ENCODE data around the gene HPS5.
"Not testable (repeated sequence)": the region's sequence is repeated elsewhere in the genome, so short reads cannot be mapped to it uniquely, and the experiment has no call there.

The HPS5 gene, protein sequence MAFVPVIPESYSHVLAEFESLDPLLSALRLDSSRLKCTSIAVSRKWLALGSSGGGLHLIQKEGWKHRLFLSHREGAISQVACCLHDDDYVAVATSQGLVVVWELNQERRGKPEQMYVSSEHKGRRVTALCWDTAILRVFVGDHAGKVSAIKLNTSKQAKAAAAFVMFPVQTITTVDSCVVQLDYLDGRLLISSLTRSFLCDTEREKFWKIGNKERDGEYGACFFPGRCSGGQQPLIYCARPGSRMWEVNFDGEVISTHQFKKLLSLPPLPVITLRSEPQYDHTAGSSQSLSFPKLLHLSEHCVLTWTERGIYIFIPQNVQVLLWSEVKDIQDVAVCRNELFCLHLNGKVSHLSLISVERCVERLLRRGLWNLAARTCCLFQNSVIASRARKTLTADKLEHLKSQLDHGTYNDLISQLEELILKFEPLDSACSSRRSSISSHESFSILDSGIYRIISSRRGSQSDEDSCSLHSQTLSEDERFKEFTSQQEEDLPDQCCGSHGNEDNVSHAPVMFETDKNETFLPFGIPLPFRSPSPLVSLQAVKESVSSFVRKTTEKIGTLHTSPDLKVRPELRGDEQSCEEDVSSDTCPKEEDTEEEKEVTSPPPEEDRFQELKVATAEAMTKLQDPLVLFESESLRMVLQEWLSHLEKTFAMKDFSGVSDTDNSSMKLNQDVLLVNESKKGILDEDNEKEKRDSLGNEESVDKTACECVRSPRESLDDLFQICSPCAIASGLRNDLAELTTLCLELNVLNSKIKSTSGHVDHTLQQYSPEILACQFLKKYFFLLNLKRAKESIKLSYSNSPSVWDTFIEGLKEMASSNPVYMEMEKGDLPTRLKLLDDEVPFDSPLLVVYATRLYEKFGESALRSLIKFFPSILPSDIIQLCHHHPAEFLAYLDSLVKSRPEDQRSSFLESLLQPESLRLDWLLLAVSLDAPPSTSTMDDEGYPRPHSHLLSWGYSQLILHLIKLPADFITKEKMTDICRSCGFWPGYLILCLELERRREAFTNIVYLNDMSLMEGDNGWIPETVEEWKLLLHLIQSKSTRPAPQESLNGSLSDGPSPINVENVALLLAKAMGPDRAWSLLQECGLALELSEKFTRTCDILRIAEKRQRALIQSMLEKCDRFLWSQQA

DNA sequence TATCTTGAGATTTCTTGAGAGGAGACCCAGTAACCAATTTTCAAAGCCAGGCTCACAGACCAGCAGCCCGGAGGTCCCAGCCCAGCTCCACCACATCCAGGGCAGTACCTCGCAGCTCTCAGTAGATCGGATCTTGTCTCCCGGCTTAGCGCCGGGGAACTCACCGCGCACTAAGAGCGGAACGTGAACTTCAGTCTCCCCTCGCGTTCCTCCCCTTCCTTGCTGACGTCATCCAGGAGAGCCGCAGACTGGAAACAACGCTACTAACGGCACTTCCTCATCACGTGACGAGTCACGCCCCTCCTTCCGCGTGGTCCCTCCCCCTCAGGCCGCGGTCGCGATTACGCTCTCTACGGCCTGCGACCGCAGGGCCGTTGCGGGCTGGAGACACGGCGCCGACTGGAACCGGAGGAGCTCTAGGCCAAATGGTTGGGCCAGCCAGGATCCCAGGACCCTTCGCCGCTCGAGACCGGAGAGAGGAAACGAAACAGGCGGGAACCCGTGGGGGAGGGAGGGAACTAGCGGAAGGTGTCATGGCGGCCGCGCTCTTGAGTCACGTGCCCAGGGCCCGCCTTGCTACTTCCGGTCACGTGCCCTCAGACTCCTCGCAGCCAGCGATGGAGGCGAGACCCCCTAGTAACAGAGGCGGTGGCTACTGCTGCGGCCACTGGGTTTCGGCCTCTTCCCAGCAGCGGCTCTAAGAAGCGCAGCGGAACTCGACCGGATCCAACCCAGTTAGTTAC lies at the start of gene HPS5, which contains the start of gene GTF2H1:
Gene HPS5 (minus strand): TSS at position 172 of the 743 bp plus-strand sequence. CDS start 4,282 bp downstream, outside the sequence.
Gene GTF2H1 (plus strand): TSS at position 599 of the 743 bp plus-strand sequence. CDS start 10,508 bp downstream, outside the sequence.
- peak; percentile 99 for DNase-seq (ENCODE audit: low spot score)

DNA sequence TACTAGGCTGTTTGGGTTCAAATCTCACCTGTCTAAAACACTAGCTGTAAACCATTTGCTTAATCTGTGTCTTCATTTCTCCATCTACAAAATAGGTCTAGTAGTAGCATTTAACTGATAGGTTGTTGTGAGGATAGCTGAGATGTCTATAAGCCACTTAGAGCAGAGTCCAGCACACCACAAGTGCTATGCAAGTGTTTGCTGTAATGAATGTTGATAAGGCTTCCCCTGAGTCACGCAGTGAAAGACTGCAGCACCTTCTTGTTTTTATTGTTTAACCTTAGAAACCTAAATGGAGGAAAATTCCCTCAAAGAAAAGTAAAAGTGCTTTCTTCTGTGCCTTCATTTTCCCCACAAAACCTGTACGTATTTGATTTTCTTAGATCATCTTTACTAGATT lies 49.3 kb upstream of the HPS5 start:
- DNase-seq (ENCODE audit: low spot score), result no peak

DNA sequence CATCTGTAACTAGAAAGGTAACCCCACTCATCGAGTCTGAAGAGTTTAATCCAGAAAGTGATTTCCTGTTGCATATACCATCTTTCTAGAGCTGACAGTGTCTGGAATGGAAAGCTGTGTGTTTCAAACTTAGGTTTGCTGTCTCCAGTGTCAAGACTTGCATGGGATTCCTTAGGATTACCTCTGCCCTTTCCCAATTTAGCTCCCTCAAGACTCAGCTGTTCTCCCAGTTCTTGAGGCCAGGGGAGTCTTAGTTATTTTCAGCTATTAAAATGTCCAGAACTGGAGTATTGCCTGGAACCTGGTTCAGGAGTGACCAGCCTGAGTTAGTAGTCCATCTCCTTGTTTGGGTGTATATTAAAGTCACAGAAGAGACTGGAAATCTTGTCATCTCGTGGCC lies 47.5 kb upstream of the HPS5 start:
- no peak for DNase-seq (ENCODE audit: low spot score)

DNA sequence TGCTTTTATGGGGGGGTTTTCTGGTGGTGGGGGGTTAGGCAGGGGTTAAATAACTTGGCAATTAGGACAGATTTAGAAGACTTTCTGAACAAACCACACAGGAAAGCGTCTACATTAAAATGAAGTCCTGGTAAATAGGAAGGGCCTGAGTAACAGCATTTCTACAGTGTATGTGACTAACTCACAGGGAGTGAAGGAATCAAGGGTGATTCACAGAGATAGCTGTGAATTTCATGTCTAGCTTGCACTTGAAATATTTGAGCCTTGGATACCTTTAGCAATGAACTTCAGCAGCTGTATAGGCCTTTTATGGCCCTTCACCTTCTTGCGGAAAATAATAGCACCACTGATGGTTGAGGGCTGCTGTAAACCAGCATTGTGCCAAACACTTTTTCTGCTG lies 46.3 kb upstream of the HPS5 start:
- DNase-seq (ENCODE audit: low spot score), result peak; percentile 34

DNA sequence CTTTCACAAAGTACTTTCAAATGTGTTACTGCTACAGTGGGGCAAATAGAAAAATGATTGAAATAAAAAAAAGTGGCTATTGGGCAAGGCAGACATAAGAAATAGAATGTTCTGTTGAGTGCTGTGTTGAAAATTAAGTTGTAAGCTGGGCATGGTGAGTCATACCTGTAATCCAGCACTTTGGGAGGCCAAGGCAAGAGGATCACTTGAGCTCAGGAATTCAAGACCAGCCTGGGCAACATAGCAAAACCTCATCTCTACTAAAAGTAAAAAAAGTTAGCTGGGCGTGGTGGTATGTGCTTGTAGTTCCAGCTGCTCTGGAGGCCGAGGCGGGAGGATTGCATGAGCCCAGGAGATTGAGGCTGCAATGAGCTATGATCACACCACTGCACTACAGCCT lies 45.5 kb upstream of the HPS5 start:
- DNase-seq (ENCODE audit: low spot score), result no peak

DNA sequence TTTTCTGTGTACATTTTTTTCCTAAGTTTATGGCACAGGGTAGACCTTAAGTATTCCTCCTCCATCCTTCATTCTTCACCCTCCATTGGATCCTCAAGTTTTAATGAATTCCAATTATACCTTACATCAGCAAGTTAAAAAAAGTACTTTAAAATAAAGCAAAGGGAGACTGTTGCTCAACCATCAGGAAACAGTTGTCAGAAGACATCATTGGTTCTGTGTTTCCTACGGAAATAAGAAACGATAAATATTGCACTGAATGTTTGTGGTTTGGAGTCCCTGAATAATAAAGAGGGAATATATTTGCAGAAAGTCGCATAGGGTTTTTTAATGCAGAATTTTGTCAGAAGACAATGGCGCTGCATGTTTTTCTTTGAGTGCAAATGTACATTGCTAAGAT lies 44.3 kb upstream of the HPS5 start:
- no peak for DNase-seq (ENCODE audit: low spot score)

DNA sequence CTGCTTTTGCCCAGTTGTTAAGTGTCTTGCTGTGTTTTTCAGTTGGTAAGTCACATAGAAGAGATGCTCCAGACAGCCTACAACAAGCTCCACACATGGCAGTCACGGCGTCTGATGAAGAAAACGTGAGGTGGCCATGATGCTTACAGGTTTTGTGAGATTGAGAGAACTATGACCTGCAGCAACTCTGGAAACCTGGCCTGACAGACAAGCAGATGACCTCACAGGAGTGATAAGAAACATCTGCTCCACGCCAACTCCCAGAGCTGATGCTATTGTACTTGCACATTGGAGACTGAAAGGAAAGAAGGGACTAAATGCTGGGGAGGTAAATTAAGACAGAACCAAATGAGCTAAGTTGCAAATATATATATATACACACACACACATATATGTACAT lies 43.8 kb upstream of the HPS5 start:
- no peak for DNase-seq (ENCODE audit: low spot score)

DNA sequence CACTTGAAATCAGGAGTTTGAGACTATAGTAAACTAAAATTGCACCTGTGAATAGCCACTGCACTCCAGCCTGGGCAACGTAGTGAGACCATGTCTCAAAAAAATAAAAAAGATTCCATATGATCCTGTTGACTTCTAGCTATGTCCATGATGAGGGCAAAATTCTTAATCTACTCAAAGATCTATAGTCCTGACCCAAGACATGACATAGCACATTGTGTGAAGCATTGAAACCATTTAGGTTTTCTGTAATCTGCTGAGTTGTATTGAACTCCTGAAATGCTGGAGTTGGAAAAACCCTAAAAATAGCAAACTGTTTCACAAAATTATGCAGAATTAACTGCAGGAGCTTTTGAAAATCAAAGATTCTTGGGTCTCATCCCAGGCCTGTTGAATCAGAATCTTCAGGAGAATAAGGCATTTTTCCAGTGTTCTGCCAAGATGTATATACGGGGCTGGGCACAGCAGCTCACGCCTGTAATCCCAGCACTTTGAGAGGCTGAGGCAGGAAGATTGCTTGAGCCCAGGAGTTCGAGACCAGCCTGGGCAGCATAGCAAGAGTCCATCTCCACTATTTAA lies 42.6 kb upstream of the HPS5 start:
- DNase-seq (ENCODE audit: low spot score), result no peak

DNA sequence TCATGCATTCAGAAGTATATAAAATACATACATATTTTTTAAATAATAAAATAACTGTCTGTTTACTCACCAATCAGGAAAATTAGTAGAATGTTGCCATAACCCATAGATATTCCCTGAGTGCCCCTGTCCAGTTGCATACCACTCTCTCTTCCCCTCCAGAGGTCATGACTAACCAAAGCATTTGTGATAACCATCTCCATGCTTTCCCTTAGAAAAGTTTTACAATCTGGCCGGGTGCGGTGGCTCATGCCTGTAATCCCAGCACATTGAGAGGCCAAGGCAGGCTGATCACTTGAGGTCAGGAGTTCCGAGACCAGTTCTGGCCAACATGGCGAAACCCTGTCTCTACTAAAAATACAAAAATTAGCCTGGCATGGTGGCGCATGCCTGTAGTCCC lies 39.2 kb upstream of the HPS5 start:
- no peak for DNase-seq (ENCODE audit: low spot score)

DNA sequence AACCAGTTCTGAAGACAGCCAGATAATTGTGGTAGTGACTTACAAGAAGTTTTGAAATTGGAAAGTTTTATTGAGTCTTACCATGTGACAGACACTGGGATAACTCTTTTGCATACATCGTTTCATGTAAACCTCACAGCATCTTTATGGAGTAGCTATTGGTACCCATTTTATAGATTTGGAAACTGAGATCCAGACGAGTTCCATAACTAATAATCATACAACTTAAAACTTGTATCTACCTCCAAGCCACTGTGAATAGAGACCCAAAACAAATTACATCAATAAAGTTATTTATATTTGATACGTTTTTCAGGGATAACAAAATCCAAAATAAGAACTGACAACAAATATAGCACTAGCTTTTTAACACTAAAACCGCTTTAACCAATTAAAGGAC lies 36.7 kb upstream of the HPS5 start:
- no peak for DNase-seq (ENCODE audit: low spot score)

DNA sequence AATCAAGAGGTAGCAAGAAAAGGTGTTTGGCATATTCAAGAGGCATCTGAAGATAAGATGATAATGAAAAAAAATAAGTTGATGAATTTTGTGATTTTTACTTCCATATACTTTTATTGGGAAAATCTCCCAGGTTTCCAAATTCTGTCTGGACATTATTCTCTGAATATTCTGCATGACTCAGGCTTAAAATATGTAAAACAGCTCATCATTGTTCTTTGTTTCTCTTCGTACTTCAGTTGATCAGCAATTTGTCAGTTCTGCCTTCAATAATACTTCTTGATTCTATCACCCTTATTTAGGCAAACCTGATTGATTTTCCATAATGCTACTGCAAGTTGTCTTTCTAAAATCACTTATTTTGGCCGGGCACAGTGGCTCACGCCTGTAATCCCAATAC lies 30.6 kb upstream of the HPS5 start:
- peak; percentile 28 for DNase-seq (ENCODE audit: low spot score)

DNA sequence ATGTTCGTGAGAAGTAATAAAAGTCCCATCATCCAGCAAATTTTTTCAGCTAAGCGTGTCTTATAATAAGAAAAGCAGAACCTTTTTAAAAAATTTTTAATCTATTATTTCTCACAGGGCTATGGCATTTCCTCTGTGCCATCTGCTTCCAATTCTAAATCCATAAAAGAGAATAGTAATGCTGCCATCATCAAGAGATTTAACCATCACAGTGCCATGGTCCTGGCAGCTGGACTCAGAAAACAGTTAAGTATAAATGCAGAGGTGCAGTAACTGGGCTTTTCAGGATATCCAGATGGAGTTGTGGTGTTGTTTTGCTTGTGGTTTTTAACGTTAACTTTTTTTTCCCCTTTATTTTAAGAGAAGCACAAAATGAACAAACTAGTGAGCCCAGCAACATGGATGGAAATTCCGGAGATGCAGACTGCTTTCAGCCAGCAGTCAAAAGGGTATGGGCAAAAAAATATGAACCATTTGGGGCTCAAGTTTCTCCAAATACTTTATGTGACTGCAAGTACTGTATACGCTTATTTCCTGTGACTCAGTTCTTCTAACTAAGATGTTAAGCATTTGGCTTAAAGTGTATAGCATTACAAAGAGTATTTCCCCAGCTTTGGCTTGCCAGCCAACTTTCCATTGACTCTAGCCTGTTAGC lies 25.7 kb upstream of the HPS5 start:
- DNase-seq (ENCODE audit: low spot score), result peak; percentile 25

DNA sequence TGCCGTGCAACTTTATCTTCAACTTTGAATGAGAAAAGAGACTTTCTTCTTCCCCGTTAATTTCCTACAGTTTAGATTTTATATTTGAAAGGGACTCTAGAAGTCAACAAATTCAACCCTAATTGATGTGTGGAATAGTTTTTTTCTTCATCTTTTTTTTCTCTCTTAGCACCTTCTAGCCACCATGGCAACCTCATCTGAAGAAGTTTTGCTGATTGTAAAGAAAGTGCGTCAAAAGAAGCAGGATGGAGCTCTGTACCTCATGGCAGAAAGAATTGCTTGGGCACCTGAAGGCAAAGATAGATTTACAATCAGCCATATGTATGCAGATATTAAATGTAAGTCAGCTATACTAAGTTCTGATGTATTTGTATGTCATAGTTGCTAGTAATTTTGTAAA lies 11.0 kb upstream of the HPS5 start:
- DNase-seq (ENCODE audit: low spot score), result no peak

DNA sequence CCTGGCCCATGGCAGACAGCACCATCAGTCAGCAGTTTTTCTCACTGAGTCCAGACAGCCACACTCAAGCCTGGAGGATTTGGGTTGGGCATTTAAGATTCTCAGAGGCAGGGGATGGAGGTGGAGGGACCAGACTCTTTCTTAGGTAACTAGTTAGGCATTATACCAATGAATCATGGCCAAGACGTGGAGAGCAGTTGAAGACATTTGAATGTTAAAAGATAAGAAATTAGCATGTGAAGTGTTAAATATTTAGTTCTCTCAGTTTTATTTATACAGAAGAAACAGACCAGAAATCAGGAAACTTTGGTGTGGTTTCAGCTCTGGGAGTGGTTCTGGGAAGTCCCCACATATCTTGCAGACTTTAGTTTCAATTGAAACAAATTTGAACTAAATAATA lies 10.4 kb upstream of the HPS5 start:
- no peak for DNase-seq (ENCODE audit: low spot score)

DNA sequence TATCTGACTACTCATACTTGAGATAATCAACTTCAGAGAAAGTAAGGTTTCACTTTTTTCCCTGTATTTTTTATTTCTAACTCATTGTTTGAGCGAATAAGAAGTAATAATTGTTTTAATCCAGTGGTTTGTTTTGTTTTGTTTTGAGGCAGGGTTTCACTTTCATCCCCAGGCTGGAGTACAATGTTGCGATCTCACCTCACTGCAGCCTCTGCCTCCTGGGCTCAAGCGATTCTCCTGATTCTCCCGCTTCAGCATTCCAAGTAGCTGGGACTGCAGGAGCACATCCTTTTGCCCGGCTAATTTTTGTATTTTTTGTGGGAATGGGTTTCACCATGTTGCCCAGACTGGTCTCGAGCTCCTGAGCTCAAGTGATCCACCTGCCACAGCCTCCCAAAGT lies 9.0 kb upstream of the HPS5 start:
- no peak for DNase-seq (ENCODE audit: low spot score)

DNA sequence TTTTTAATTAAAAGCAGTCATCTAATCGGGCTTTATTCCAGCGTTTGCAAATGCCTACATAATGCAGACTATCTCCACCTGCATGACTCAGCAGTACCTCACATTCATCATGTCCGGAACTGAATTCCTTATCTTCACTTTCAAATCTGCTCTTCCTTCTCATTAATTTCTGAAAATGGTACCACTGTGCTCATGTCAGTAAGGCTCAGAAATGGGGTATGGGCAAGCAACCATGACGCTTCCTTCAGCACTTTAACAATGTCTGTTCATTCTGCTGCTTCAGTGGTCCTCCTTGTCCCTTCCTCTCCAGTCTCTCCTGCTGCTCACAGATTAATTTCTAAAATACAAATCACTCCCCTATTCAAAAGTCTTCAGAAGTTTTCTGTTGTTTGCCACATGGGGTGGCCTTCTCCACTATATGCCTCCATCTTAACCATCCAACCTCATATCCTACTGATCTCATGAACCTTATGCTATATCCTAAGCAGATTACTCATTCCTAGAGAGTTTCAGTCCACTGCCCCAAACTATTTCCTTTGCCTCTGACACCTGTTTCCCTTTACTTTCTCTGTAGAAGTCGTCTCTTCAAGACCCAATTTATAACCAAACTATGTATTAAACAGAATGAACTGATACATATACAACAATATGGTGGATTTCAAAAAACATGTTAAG lies 7.4 kb upstream of the HPS5 start:
- no peak for DNase-seq (ENCODE audit: low spot score)

DNA sequence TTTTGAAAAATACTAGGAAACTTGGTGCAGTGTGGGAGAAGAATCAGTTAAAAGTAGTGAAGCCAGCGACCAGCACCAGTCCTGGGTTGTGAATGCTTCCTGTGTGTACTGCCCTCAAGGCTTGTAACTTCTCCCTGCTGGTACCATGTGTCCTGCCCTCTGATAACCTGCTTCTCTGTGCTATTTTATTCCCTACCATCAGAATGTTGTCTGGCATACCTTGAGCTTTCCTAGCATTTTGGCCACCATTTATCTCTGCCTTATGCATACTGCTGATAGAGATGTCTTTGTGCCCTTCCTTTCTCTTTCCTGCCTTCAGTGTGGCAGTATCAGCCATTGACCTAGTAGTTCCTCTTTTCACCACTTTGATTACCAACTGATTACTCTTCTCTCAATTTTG lies 2.4 kb upstream of the HPS5 start:
- peak; percentile 37 for DNase-seq (ENCODE audit: low spot score)

DNA sequence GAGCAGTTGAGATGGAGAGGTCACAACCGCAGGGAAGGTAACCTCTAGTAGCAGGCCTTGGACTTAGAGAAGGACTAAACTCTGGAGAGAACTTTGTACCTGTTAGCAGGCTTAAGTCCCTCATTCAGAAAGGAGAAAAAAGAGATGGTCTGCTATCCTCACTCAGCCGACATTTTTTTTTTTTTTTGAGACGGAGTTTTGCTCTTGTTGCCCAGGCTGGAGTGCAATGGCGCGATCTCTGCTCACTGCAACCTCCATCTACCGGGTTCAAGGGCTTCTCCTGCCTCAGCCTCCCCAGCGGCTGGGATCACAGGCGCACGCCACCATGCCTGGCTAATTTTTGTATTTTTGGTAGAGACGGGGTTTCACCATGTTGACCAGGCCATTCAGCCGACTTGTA lies 1.9 kb upstream of the HPS5 start:
- DNase-seq (ENCODE audit: low spot score), result not testable (repeated sequence)

DNA sequence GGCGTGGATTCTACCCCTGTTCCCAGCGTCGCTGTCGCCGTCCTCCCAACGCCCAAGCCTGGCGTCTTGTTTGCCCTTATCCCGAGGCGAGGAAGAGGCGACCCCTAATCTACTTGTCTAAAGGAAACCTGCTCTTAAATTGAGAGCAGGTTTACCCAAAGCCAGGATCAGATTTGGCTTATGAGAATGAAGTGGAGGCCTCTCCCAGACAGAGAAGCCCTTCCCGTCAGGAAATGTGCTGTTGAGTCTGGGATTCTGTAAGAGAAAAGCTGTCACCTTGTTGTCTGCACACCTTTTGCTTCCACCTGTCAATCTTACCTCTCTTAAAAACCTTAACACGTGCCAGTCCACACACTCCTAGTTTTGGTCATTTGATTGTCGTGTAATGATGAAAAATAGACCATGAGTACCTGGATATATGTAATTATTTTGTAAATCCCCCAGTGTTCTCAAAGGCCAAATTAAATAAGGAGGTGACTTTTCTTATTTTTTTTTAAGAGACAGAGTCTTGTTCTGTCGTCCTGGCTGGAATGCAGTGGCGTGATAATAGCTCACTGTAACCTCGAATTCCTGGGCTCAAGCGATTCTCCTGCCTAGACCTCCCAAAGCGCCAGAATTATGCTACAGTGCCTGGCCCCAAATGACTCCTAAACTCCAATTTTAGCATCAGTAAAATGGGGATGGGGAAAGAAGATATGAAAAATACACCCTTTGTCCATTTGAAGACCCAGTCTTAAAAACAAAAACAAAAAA lies 1.1 kb upstream of the HPS5 start:
- DNase-seq (ENCODE audit: low spot score), result peak; percentile 29

DNA sequence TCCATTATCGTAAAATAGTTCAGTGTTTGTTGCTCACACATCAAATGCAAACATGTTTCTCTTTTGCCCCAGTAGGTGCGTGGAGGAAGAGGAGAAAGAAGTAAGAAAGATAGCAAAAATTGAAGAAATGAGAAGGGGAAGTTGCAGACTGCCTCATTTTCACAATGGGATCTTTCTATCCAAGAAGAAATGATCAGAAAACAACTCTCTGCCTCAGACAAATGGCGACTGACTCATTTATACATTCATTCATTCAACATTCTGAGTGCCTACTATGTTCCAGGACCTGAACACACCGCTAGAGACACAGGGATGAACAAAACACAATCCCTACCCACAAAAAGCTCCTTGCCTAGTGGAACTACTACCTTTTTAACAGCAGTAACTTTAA lies 367 bp downstream of the HPS5 start:
- peak; percentile 85 for DNase-seq (ENCODE audit: low spot score)
